HCT116 (cell line): Measurements from ENCODE around the gene SETD1A. TPM values are rescaled to one million over a fixed set of nuclear protein-coding genes. Genes with fewer than 3 reads are reported as not detected.

Experiments
- ATAC-seq: fragments of 200-7000 bp; cut with Tn5 transposase; 2 replicates; pipeline ENCODE4 v1.9.1; 2020; ENCODE audit warnings: mild to moderate bottlenecking, moderate library complexity
- BruUV-seq: library from RNA; stranded (reverse); fragments of 400-500 nt; replicated peaks from 2 replicates; lab custom pipeline; 2021; lab: Mats Ljungman, UMichigan
- CTCF ChIA-PET: fragments of 300-600 bp; sonication (Branson Sonifier 250); formaldehyde crosslinking; loops from one replicate; lab custom pipeline; 2021; ENCODE audit warnings: antibody characterized with exemption; lab: Charles Lee
- POLR2A ChIA-PET: fragments of 300-600, 350-600 bp; sonication (Branson Sonifier 250); formaldehyde crosslinking; loops from one replicate; lab custom pipeline; 2021; ENCODE audit warnings: antibody characterized with exemption; lab: Charles Lee
- RAD21 ChIA-PET, 2 experiments: fragments of 300-600 bp; sonication (Branson Sonifier 250); formaldehyde crosslinking; loops; one replicate each; lab custom pipeline; 2023; ENCODE audit warnings: low total read pairs in 2 of 2; ENCODE audit not compliant: uncharacterized antibody in 2 of 2, unreplicated experiment in 2 of 2, low non-redundant PET in 1 of 2; lab: Charles Lee
- DNase-seq: peaks from one replicate; pipeline ENCODE4 v3.0.0-alpha.2; 2010; ENCODE audit warnings: low read depth, low spot score
- H2AFZ ChIP-seq: fragments of 200-600 bp; shearing (Covaris generic), sonication (generic); 2 replicates; pipeline ENCODE4 v1.6.1; 2017; ENCODE audit warnings: low read depth, mixed run types, mixed read lengths, antibody characterized with exemption, low read length; ENCODE audit not compliant: poor library complexity, severe bottlenecking
- H3K27ac ChIP-seq: 2 replicates; pipeline ENCODE4 v1.5.1; 2012; ENCODE audit warnings: low read depth, low read length
- H3K27me3 ChIP-seq: fragments of 200-600 bp; sonication (generic); 2 replicates; pipeline ENCODE4 v1.6.1; 2016; ENCODE audit warnings: mixed run types, low read length, mixed read lengths; ENCODE audit not compliant: insufficient read depth
- H3K36me3 ChIP-seq, 2 experiments: fragments of 200-500 bp in 1 of 2; fragments of 200-600 bp in 1 of 2; sonication (Bioruptor generic) in 1 of 2; sonication (generic) in 1 of 2; 2 replicates each; pipeline versions ENCODE4 v1.5.1 to v1.6.1; 2014 to 2016; ENCODE audit warnings: low read length in 2 of 2, inconsistent platforms in 1 of 2, mixed read lengths in 1 of 2, mixed run types in 1 of 2; ENCODE audit not compliant: insufficient read depth in 2 of 2, control insufficient read depth in 1 of 2
- H3K4me1 ChIP-seq, 2 experiments: fragments of 200-600 bp in 1 of 2; sonication (generic) in 1 of 2; 2 replicates each; pipeline versions ENCODE4 v1.5.1 to v1.6.1; 2012 to 2017; ENCODE audit warnings: low read length in 2 of 2, inconsistent platforms in 1 of 2, mild to moderate bottlenecking in 1 of 2, mixed read lengths in 1 of 2, mixed run types in 1 of 2, moderate library complexity in 1 of 2; ENCODE audit not compliant: insufficient read depth in 2 of 2, control insufficient read depth in 1 of 2
- H3K4me2 ChIP-seq: fragments of 200-600 bp; sonication (generic); 2 replicates; pipeline ENCODE4 v1.6.1; 2017; ENCODE audit warnings: mixed run types, low read length, mixed read lengths
- H3K4me3 ChIP-seq, 2 experiments: fragments of 200-600 bp in 1 of 2; sonication (generic) in 1 of 2; replicated peaks in 1 of 2; 2 replicates each; pipeline ENCODE4 v1.5.1; 2011 to 2016; ENCODE audit warnings: low read length in 2 of 2, control low read depth in 1 of 2, low read depth in 1 of 2, mild to moderate bottlenecking in 1 of 2, mixed read lengths in 1 of 2, mixed run types in 1 of 2
- H3K79me2 ChIP-seq: fragments of 200-600 bp; sonication (generic); 2 replicates; pipeline ENCODE4 v1.6.1; 2017; ENCODE audit warnings: mild to moderate bottlenecking, mixed run types, low read length, moderate library complexity, mixed read lengths; ENCODE audit not compliant: insufficient read depth
- H3K9ac ChIP-seq: fragments of 200-600 bp; sonication (generic); 2 replicates; pipeline ENCODE4 v1.6.1; 2016; ENCODE audit warnings: low read length, mixed read lengths
- H3K9me2 ChIP-seq: fragments of 200-600 bp; sonication (generic), shearing (Covaris generic); 2 replicates; pipeline ENCODE4 v1.6.1; 2017; ENCODE audit warnings: mixed run types, mild to moderate bottlenecking, moderate library complexity; ENCODE audit not compliant: insufficient read depth
- H3K9me3 ChIP-seq, 2 experiments: fragments of 200-500 bp in 1 of 2; fragments of 200-600 bp in 1 of 2; sonication (Bioruptor generic) in 1 of 2; sonication (generic) in 1 of 2; 2 replicates each; pipeline ENCODE4 v1.6.1; 2014 to 2017; ENCODE audit warnings: low read length in 2 of 2, mixed read lengths in 2 of 2, inconsistent platforms in 1 of 2, low read depth in 1 of 2, mild to moderate bottlenecking in 1 of 2, mixed run types in 1 of 2, moderate library complexity in 1 of 2; ENCODE audit not compliant: control insufficient read depth in 1 of 2, insufficient read depth in 1 of 2
- H4K20me1 ChIP-seq: fragments of 200-600 bp; sonication (generic), shearing (Covaris generic); 2 replicates; pipeline ENCODE4 v1.6.1; 2017; ENCODE audit warnings: mixed run types, mild to moderate bottlenecking, moderate library complexity; ENCODE audit not compliant: insufficient read depth
- ATF3 ChIP-seq: IDR thresholded peaks from 2 replicates; pipeline ENCODE4 v1.6.1; 2012
- CBX3 ChIP-seq: IDR thresholded peaks from 2 replicates; pipeline ENCODE4 v1.6.1; 2012; ENCODE audit warnings: low read depth
- CTCF ChIP-seq, 3 experiments: fragments of 200-600 bp in 1 of 3; sonication (generic) in 1 of 3; IDR thresholded peaks in 2 of 3; conservative IDR thresholded peaks in 1 of 3; 2 replicates each; pipeline ENCODE4 v1.5.1; 2012 to 2017; ENCODE audit warnings: low read depth in 2 of 3, low read length in 2 of 3, antibody characterized with exemption in 1 of 3, borderline replicate concordance in 1 of 3, control low read depth in 1 of 3, mild to moderate bottlenecking in 1 of 3, mixed read lengths in 1 of 3, mixed run types in 1 of 3, moderate library complexity in 1 of 3; ENCODE audit not compliant: insufficient read depth in 1 of 3
- ELF1 ChIP-seq: IDR thresholded peaks from 2 replicates; pipeline ENCODE4 v1.6.1; 2012; ENCODE audit warnings: low read depth, borderline replicate concordance
- EZH2 ChIP-seq: fragments of 200-600 bp; sonication (generic); IDR thresholded peaks from 2 replicates; pipeline ENCODE4 v1.6.1; 2017; ENCODE audit warnings: antibody characterized with exemption, mixed run types
- EZH2phosphoT487 ChIP-seq: fragments of 200-600 bp; IDR thresholded peaks from 2 replicates; pipeline ENCODE4 v1.6.1; 2018; ENCODE audit warnings: antibody characterized with exemption, borderline replicate concordance
- JUND ChIP-seq: IDR thresholded peaks from 2 replicates; pipeline ENCODE4 v1.6.1; 2012
- MAX ChIP-seq: IDR thresholded peaks from 2 replicates; pipeline ENCODE4 v1.6.1; 2012
- POLR2A ChIP-seq: IDR thresholded peaks from 2 replicates; pipeline ENCODE4 v1.7.0; 2011; ENCODE audit warnings: borderline replicate concordance; ENCODE audit not compliant: insufficient read depth, insufficient read length; ENCODE audit errors: extremely low read depth
- POLR2AphosphoS5 ChIP-seq: IDR thresholded peaks from 2 replicates; pipeline ENCODE4 v1.6.1; 2011; ENCODE audit warnings: mild to moderate bottlenecking, low read depth, low read length, moderate library complexity
- RAD21 ChIP-seq: IDR thresholded peaks from 2 replicates; pipeline ENCODE4 v1.6.1; 2012; ENCODE audit warnings: low read depth, mild to moderate bottlenecking
- REST ChIP-seq: IDR thresholded peaks from 2 replicates; pipeline ENCODE4 v1.6.1; 2012; ENCODE audit warnings: low read depth
- SIN3A ChIP-seq: IDR thresholded peaks from 2 replicates; pipeline ENCODE4 v1.6.1; 2012; ENCODE audit warnings: low read depth
- SP1 ChIP-seq: IDR thresholded peaks from 2 replicates; pipeline ENCODE4 v1.6.1; 2012; ENCODE audit warnings: low read depth
- SRF ChIP-seq: IDR thresholded peaks from 2 replicates; pipeline ENCODE4 v1.6.1; 2012; ENCODE audit warnings: low read depth
- YY1 ChIP-seq: IDR thresholded peaks from 2 replicates; pipeline ENCODE4 v1.6.1; 2011; ENCODE audit warnings: low read length, low read depth, moderate library complexity, mild to moderate bottlenecking; ENCODE audit not compliant: insufficient replicate concordance; ENCODE audit errors: extremely low read depth
- ZBTB33 ChIP-seq: IDR thresholded peaks from 2 replicates; pipeline ENCODE4 v1.6.1; 2011; ENCODE audit warnings: mild to moderate bottlenecking, low read length, moderate library complexity; ENCODE audit not compliant: insufficient replicate concordance; ENCODE audit errors: extremely low read depth
- ZFX ChIP-seq: fragments of 450-650 bp; IDR thresholded peaks from 2 replicates; pipeline ENCODE4 v1.6.1; 2017
- ZNF274 ChIP-seq: fragments of 200-500 bp; sonication (Bioruptor generic); IDR thresholded peaks from 2 replicates; pipeline ENCODE4 v1.6.1; 2014; ENCODE audit warnings: mild to moderate bottlenecking, low read depth, low read length, inconsistent platforms
- intact Hi-C: fragments of 100-400 bp; cut with micrococcal nuclease; formaldehyde crosslinking; loops from 2 replicates; pipeline ENCODE4 v1.10.0; 2022
- total RNA-seq: library from RNA; stranded (reverse); gene quantifications from one replicate; pipeline ENCODE4 v1.2.1, GENCODE V29; 2021; ENCODE audit not compliant: unreplicated experiment

The SETD1A gene
- total RNA-seq, 1 experiment from 2014 or later, result 26.9 TPM

GRCh38 chr16:31000671-31001382 is 43.3 kb downstream of the SETD1A start:
- Histone ChIP-seq H3K9me3 (no peaks in the 10 kb centered on the region), H3K9me2 (no peaks in the 10 kb centered on the region), H3K4me2 (no peak overlapping the region), H3K27me3 (no peaks in the 10 kb centered on the region), H3K9ac (no peak overlapping the region), H3K36me3 (no peaks in the 10 kb centered on the region), H3K27ac (no peak overlapping the region), H3K4me1 (peaks cover 22 to 36% of the 10 kb centered on the region in 2 experiments), H3K79me2 (no peaks in the 10 kb centered on the region), H4K20me1 (no peaks in the 10 kb centered on the region), H2AFZ (no peak overlapping the region)
- ChIA-PET POLR2A (no interaction called here), CTCF (no interaction called here)
- BruUV-seq, result no TSS peak
- TF ChIP-seq MAX, result no peak
- TF ChIP-seq ZNF274, result no peak
- TF ChIP-seq EZH2, result no peak
- no peak for TF ChIP-seq ZBTB33
- no peak for TF ChIP-seq ZFX
- TF ChIP-seq RAD21, result no peak
- no peak for TF ChIP-seq SP1
- TF ChIP-seq YY1, result no peak
- no peak for TF ChIP-seq ELF1
- TF ChIP-seq EZH2phosphoT487, result no peak
- TF ChIP-seq ATF3, result no peak
- TF ChIP-seq CTCF (IDR thresholded peaks at IDR 0.05 in 2 of 3, conservative IDR thresholded peaks at IDR 0.05 in 1 of 3; ENCODE audit: borderline replicate concordance in 1 of 3, insufficient read depth in 1 of 3, low read depth in 2 of 3, low read length in 2 of 3), result no peak
- TF ChIP-seq REST, result no peak
- no peak for TF ChIP-seq POLR2AphosphoS5
- no peak for TF ChIP-seq JUND
- TF ChIP-seq CBX3, result no peak
- TF ChIP-seq POLR2A, result no peak
- TF ChIP-seq SIN3A, result no peak
- TF ChIP-seq SRF, result no peak
- TF ChIP-seq, all 23 proteins: peak for 0
- no peak overlapping the region for H3K4me3 ChIP-seq
- ATAC-seq (no peak), DNase-seq (no peak)
- intact Hi-C loops, result no loop called here
- RAD21 ChIA-PET, result no interaction called here
